ENCODE data around the gene NDFIP1.
A peak's percentile ranks its signal among the peaks of the same experiment; 100 is the strongest.

Gene NDFIP1

GRCh38 chr5:142096382-142096781 lies 12.2 kb upstream of the NDFIP1 start:
- no peak overlapping the region for H3K27ac ChIP-seq
- DNase-seq (ENCODE audit: low spot score) = no peak
- TF ChIP-seq CTCF (conservative IDR thresholded peaks at IDR 0.05; ENCODE audit: low read depth) = no peak
- CTCF ChIA-PET = no interaction called here
- POLR2A ChIA-PET (ENCODE audit: low non-redundant PET) = no interaction called here

GRCh38 chr5:142097681-142098080 lies 10.9 kb upstream of the NDFIP1 start:
- H3K27ac ChIP-seq = no peak overlapping the region
- POLR2A ChIA-PET (ENCODE audit: low non-redundant PET) = no interaction called here
- CTCF ChIA-PET = no interaction called here
- no peak for TF ChIP-seq CTCF (conservative IDR thresholded peaks at IDR 0.05; ENCODE audit: low read depth)
- peak; percentile 88 for DNase-seq (ENCODE audit: low spot score)

GRCh38 chr5:142098275-142098674 lies 10.3 kb upstream of the NDFIP1 start:
- no peak overlapping the region for H3K27ac ChIP-seq
- ChIA-PET CTCF (no interaction called here), POLR2A (ENCODE audit: low non-redundant PET) (no interaction called here)
- DNase-seq (ENCODE audit: low spot score) = no peak
- no peak for TF ChIP-seq CTCF (conservative IDR thresholded peaks at IDR 0.05; ENCODE audit: low read depth)

- CTCF ChIA-PET = no interaction called here
- no peak for TF ChIP-seq CTCF (conservative IDR thresholded peaks at IDR 0.05; ENCODE audit: low read depth)
- POLR2A ChIA-PET (ENCODE audit: low non-redundant PET) = no interaction called here
- no peak overlapping the region for H3K27ac ChIP-seq
- DNase-seq (ENCODE audit: low spot score) = no peak
These were observed 9.6 kb upstream of the NDFIP1 start for GRCh38 chr5:142098931-142099330.

- CTCF ChIA-PET = no interaction called here
- no peak overlapping the region for H3K27ac ChIP-seq
- no peak for DNase-seq (ENCODE audit: low spot score)
- POLR2A ChIA-PET (ENCODE audit: low non-redundant PET) = no interaction called here
- no peak for TF ChIP-seq CTCF (conservative IDR thresholded peaks at IDR 0.05; ENCODE audit: low read depth)
These were observed 8.3 kb upstream of the NDFIP1 start for GRCh38 chr5:142100307-142100706.

GRCh38 chr5:142102980-142103740 lies 5.4 kb upstream of the NDFIP1 start:
- ChIA-PET POLR2A (ENCODE audit: low non-redundant PET) (no interaction called here), CTCF (interaction anchor here (0.6 kb wide), 1 partner anchor 552 kb away, joined by 5 read pairs; no protein-coding TSS in a partner anchor)
- H3K27ac ChIP-seq = no peak overlapping the region
- TF ChIP-seq CTCF (conservative IDR thresholded peaks at IDR 0.05; ENCODE audit: low read depth) = no peak
- DNase-seq (ENCODE audit: low spot score) = no peak

Measured in RWPE1 (cell line).